PFSK-1 (cell line): ENCODE measurements around the gene THEMIS2.

Experiments used
- FOXP2 ChIP-seq: optimal IDR thresholded peaks from 2 replicates; pipeline ENCODE3; 2011; ENCODE audit warnings: borderline replicate concordance, control low read depth, inconsistent platforms; ENCODE audit not compliant: insufficient read depth; ENCODE audit errors: extremely low read length, extremely low read depth
- POLR2AphosphoS5 ChIP-seq: IDR thresholded peaks from 2 replicates; pipeline ENCODE4 v1.6.1; 2012; ENCODE audit warnings: low read depth, mild to moderate bottlenecking, control low read depth, low read length, moderate library complexity
- REST ChIP-seq, 2 experiments: IDR thresholded peaks; 2 replicates each; pipeline versions ENCODE4 v1.6.1 to v1.8.0; 2011 to 2012; ENCODE audit warnings: low read depth in 2 of 2, low read length in 2 of 2, control low read depth in 1 of 2, inconsistent platforms in 1 of 2, mild to moderate bottlenecking in 1 of 2, moderate library complexity in 1 of 2; ENCODE audit not compliant: insufficient read depth in 1 of 2
- SIN3A ChIP-seq: IDR thresholded peaks from 2 replicates; pipeline ENCODE4 v1.6.1; 2012; ENCODE audit warnings: mild to moderate bottlenecking, low read length, moderate library complexity, borderline replicate concordance; ENCODE audit not compliant: insufficient read depth
- TAF1 ChIP-seq: IDR thresholded peaks from 2 replicates; pipeline ENCODE4 v1.6.1; 2012; ENCODE audit warnings: low read length, control low read depth, borderline replicate concordance; ENCODE audit not compliant: insufficient read depth

Gene THEMIS2

GRCh38 chr1:27865821-27866220 lies 6.5 kb upstream of the THEMIS2 start:
- TF ChIP-seq FOXP2 (no peak), REST (IDR thresholded peaks at IDR 0.05; ENCODE audit: insufficient read depth in 1 of 2, low read depth in 2 of 2, low read length in 2 of 2) (no peak), TAF1 (no peak), SIN3A (no peak), POLR2AphosphoS5 (no peak)

- no peak for TF ChIP-seq REST (IDR thresholded peaks at IDR 0.05; ENCODE audit: insufficient read depth in 1 of 2, low read depth in 2 of 2, low read length in 2 of 2)
- no peak for TF ChIP-seq FOXP2
- TF ChIP-seq TAF1 = no peak
- TF ChIP-seq POLR2AphosphoS5 = no peak
- TF ChIP-seq SIN3A = no peak
These were observed 3.8 kb upstream of the THEMIS2 start for GRCh38 chr1:27868556-27868931.

- TF ChIP-seq FOXP2 (no peak), TAF1 (peak; percentile 35; the same call in 1 of the 2 replicates), REST (IDR thresholded peaks at IDR 0.05; ENCODE audit: insufficient read depth in 1 of 2, low read depth in 2 of 2, low read length in 2 of 2) (no peak)
These were observed 3.2 kb upstream of the THEMIS2 start for GRCh38 chr1:27868932-27869718.

GRCh38 chr1:27869719-27870085 lies 2.6 kb upstream of the THEMIS2 start:
- TF ChIP-seq TAF1 = no peak
- TF ChIP-seq FOXP2 = no peak
- TF ChIP-seq POLR2AphosphoS5 = no peak
- no peak for TF ChIP-seq SIN3A
- no peak for TF ChIP-seq REST (IDR thresholded peaks at IDR 0.05; ENCODE audit: insufficient read depth in 1 of 2, low read depth in 2 of 2, low read length in 2 of 2)

GRCh38 chr1:27872802-27873551 lies 633 bp downstream of the THEMIS2 start:
- 0 out of 2 replicates have a peak, but pooled peaks have one; percentile 11 for TF ChIP-seq POLR2AphosphoS5
- TF ChIP-seq SIN3A = no peak
